H9 (cell line): ENCODE results near the gene TNFSF8. TPM values are rescaled to one million over a fixed set of nuclear protein-coding genes. Genes with fewer than 3 reads are reported as not detected.

ENCODE experiments used
- DNase-seq: peaks from one replicate; pipeline ENCODE4 v3.0.0-alpha.2; 2017
- H2AFZ ChIP-seq: one replicate; pipeline ENCODE4 v1.6.1; 2013; ENCODE audit warnings: mild to moderate bottlenecking, low read length, control low read depth, moderate library complexity
- H2AK5ac ChIP-seq: 2 replicates; pipeline ENCODE4 v1.6.1; 2013; ENCODE audit warnings: low read length, control low read depth, mixed read lengths; ENCODE audit not compliant: insufficient read length
- H2BK120ac ChIP-seq: one replicate; pipeline ENCODE4 v1.6.1; 2013; ENCODE audit warnings: low read depth, mild to moderate bottlenecking, low read length, control low read depth, inconsistent platforms; ENCODE audit not compliant: poor library complexity, severe bottlenecking
- H2BK12ac ChIP-seq: 2 replicates; pipeline ENCODE4 v1.6.1; 2013; ENCODE audit warnings: low read length, control low read depth, mixed read lengths, low read depth; ENCODE audit not compliant: insufficient read length
- H2BK15ac ChIP-seq: 2 replicates; pipeline ENCODE4 v1.6.1; 2013; ENCODE audit warnings: low read depth, low read length, control low read depth
- H2BK20ac ChIP-seq: one replicate; pipeline ENCODE4 v1.6.1; 2013; ENCODE audit warnings: low read depth, mild to moderate bottlenecking, low read length, control low read depth, inconsistent platforms; ENCODE audit not compliant: poor library complexity, severe bottlenecking
- H2BK5ac ChIP-seq: 2 replicates; pipeline ENCODE4 v1.6.1; 2013; ENCODE audit warnings: low read length, control low read depth, mixed read lengths; ENCODE audit not compliant: insufficient read length
- H3K14ac ChIP-seq: 2 replicates; pipeline ENCODE4 v1.6.1; 2013; ENCODE audit warnings: low read length, control low read depth; ENCODE audit not compliant: insufficient read depth
- H3K18ac ChIP-seq: 2 replicates; pipeline ENCODE4 v1.6.1; 2013; ENCODE audit warnings: low read depth, mild to moderate bottlenecking, mixed read lengths, low read length, control low read depth; ENCODE audit not compliant: insufficient read length
- H3K23ac ChIP-seq: 2 replicates; pipeline ENCODE4 v1.6.1; 2013; ENCODE audit warnings: low read length, control low read depth, mixed read lengths, low read depth; ENCODE audit not compliant: insufficient read length
- H3K23me2 ChIP-seq: 2 replicates; pipeline ENCODE4 v1.6.1; 2013; ENCODE audit warnings: low read depth, mild to moderate bottlenecking, mixed read lengths, low read length, control low read depth; ENCODE audit not compliant: insufficient read length, poor library complexity, severe bottlenecking
- H3K27ac ChIP-seq: 2 replicates; pipeline ENCODE4 v1.5.1; 2013; ENCODE audit warnings: low read length, control low read depth, mixed read lengths, low read depth; ENCODE audit not compliant: insufficient read length
- H3K27me3 ChIP-seq: 2 replicates; pipeline ENCODE4 v1.6.1; 2013; ENCODE audit warnings: low read length, control low read depth, inconsistent platforms; ENCODE audit not compliant: insufficient read depth
- H3K4ac ChIP-seq: 2 replicates; pipeline ENCODE4 v1.6.1; 2013; ENCODE audit warnings: low read depth, mild to moderate bottlenecking, control low read depth, inconsistent platforms, low read length, moderate library complexity
- H3K4me1 ChIP-seq: 2 replicates; pipeline ENCODE4 v1.6.1; 2013; ENCODE audit warnings: low read length, control low read depth, inconsistent platforms; ENCODE audit not compliant: insufficient read depth
- H3K4me2 ChIP-seq: 2 replicates; pipeline ENCODE4 v1.6.1; 2013; ENCODE audit warnings: low read length, control low read depth, mixed read lengths; ENCODE audit not compliant: insufficient read length, insufficient read depth
- H3K56ac ChIP-seq: 2 replicates; pipeline ENCODE4 v1.6.1; 2013; ENCODE audit warnings: low read depth, mild to moderate bottlenecking, mixed read lengths, low read length, control low read depth; ENCODE audit not compliant: insufficient read length
- H3K79me1 ChIP-seq: 2 replicates; pipeline ENCODE4 v1.6.1; 2013; ENCODE audit warnings: low read depth, mild to moderate bottlenecking, moderate library complexity, low read length, control low read depth, inconsistent platforms; ENCODE audit not compliant: insufficient read depth, poor library complexity, severe bottlenecking
- H3K79me2 ChIP-seq: 2 replicates; pipeline ENCODE4 v1.6.1; 2013; ENCODE audit warnings: low read length, control low read depth, inconsistent platforms; ENCODE audit not compliant: insufficient read depth
- H3K9ac ChIP-seq: 2 replicates; pipeline ENCODE4 v1.6.1; 2013; ENCODE audit warnings: low read length, control low read depth, mixed read lengths; ENCODE audit not compliant: insufficient read length; ENCODE audit errors: extremely low read depth
- H3K9me3 ChIP-seq: one replicate; pipeline ENCODE4 v1.6.1; 2013; ENCODE audit warnings: low read depth, low read length, inconsistent platforms; ENCODE audit not compliant: control insufficient read depth
- H3T11ph ChIP-seq: one replicate; pipeline ENCODE4 v1.6.1; 2013; ENCODE audit warnings: mild to moderate bottlenecking, low read length, control low read depth, inconsistent platforms
- H4K20me1 ChIP-seq: one replicate; pipeline ENCODE4 v1.6.1; 2013; ENCODE audit not compliant: control insufficient read depth, insufficient read length, insufficient read depth
- H4K5ac ChIP-seq: 2 replicates; pipeline ENCODE4 v1.6.1; 2013; ENCODE audit warnings: low read depth, mild to moderate bottlenecking, mixed read lengths, low read length, control low read depth; ENCODE audit not compliant: insufficient read length
- H4K8ac ChIP-seq: replicated peaks from 2 replicates; pipeline ENCODE4 v1.6.1; 2013; ENCODE audit warnings: low read length, control low read depth, mixed read lengths, low read depth; ENCODE audit not compliant: insufficient read length
- H4K91ac ChIP-seq: 2 replicates; pipeline ENCODE4 v1.6.1; 2013; ENCODE audit warnings: low read depth, mild to moderate bottlenecking, moderate library complexity, mixed read lengths, low read length, control low read depth; ENCODE audit not compliant: insufficient read length
- H3K27ac Mint-ChIP-seq, 3 experiments: 2 replicates in 2 of 3; 3 replicates in 1 of 3; pipeline ENCODE4 v1.8.0; 2020 to 2021; ENCODE audit warnings: mixed read lengths in 3 of 3, mild to moderate bottlenecking in 1 of 3, moderate library complexity in 1 of 3
- H3K27me3 Mint-ChIP-seq: 2 replicates; pipeline ENCODE4 v1.8.0; 2021; ENCODE audit warnings: low read depth, mild to moderate bottlenecking, moderate library complexity, mixed read lengths
- H3K36me3 Mint-ChIP-seq, 3 experiments: 2 replicates in 2 of 3; 3 replicates in 1 of 3; pipeline ENCODE4 v1.8.0; 2020 to 2021; ENCODE audit warnings: low read depth in 3 of 3, mixed read lengths in 3 of 3; ENCODE audit not compliant: insufficient read depth in 1 of 3
- H3K4me1 Mint-ChIP-seq, 2 experiments: 2 replicates each; pipeline ENCODE4 v1.8.0; 2020; ENCODE audit warnings: mixed read lengths in 2 of 2
- H3K4me3 Mint-ChIP-seq, 2 experiments: 2 replicates in 1 of 2; 3 replicates in 1 of 2; pipeline ENCODE4 v1.8.0; 2020 to 2021; ENCODE audit warnings: mild to moderate bottlenecking in 2 of 2, mixed read lengths in 2 of 2, moderate library complexity in 1 of 2
- H3K9me3 Mint-ChIP-seq, 2 experiments: 2 replicates in 1 of 2; 3 replicates in 1 of 2; pipeline ENCODE4 v1.8.0; 2020; ENCODE audit warnings: mild to moderate bottlenecking in 2 of 2, mixed read lengths in 2 of 2, moderate library complexity in 1 of 2
- WGBS: extraction: QIAGEN DNeasy Blood & Tissue Kit; methylation state at CpG from one replicate; pipeline ENCODE4 v1.1.7; 2013; ENCODE audit warnings: missing lambda C conversion rate, low lambda C conversion rate, mixed read lengths; ENCODE audit not compliant: insufficient read length; ENCODE audit errors: extremely low coverage; 5-methylcytosine and 5-hydroxymethylcytosine counted together
- total RNA-seq: library from RNA; stranded (reverse); gene quantifications from 2 replicates; pipeline ENCODE4 v1.2.1, GENCODE V29; 2021
- TF ChIP-seq, protein P1 (sequence below): fragments of 200-600 bp; sonication (generic); conservative IDR thresholded peaks from 3 replicates; pipeline ENCODE4 v1.8.0; 2021; ENCODE audit warnings: antibody characterized with exemption, mild to moderate bottlenecking

TNFSF8 gene
- total RNA-seq, 1 experiment from 2014 or later = not detected

DNA sequence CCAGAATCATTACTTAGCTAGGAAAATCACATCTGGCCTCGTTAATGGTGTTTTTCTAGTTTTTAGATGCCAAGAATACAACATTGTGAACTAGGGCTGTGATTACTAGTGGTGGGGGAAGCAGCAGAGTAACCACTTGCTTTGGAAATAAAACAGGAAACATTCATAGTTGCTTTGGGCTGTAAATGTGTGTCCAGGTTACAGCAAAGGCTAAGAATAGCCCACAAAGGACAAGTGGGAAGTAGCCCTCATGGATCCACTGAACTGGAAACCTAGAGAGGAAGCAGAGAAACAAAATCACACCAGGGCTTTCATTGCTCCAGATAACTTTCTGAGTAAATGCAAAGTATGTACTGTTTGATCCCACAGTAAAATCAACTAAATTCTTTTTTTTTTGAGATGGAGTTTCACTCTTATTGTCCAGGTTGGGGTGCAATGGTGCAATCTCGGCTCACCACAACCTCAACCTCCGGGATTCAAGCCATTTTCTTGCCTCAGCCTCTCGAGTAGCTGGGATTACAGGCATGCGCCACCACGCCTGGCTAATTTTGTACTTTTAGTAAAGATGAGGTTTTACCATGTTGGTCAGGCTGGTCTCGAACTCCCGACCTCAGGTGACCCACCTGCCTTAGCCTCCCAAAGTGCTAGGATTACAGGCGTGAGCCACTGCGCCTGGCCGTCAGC lies 68.3 kb downstream of the TNFSF8 start:
- H3K79me1 ChIP-seq = no peaks in the 10 kb centered on the region
- no peaks in the 10 kb centered on the region; the same call in 1 of the 2 replicates for H3K4me1 ChIP-seq
- no peak overlapping the region for H4K5ac ChIP-seq
- Mint-ChIP-seq H3K36me3 (no peaks in the 10 kb centered on the region), H3K27me3 (peaks cover 7% of the 10 kb centered on the region), H3K4me1 (peaks cover 4 to 5% of the 10 kb centered on the region in 2 experiments; a peak in 3 of 4 replicates), H3K4me3 (no peak overlapping the region), H3K27ac (no peak overlapping the region), H3K9me3 (no peaks in the 10 kb centered on the region)
- H3K9ac ChIP-seq = no peak overlapping the region
- H3K18ac ChIP-seq = no peak overlapping the region
- no peak overlapping the region for H4K91ac ChIP-seq
- H4K20me1 ChIP-seq = no peaks in the 10 kb centered on the region
- no peak overlapping the region for H2BK12ac ChIP-seq
- H3K23me2 ChIP-seq = no peaks in the 10 kb centered on the region
- no peak overlapping the region for H4K8ac ChIP-seq
- no peak for DNase-seq
- no peak overlapping the region for H3K23ac ChIP-seq
- TF ChIP-seq, protein P1, sequence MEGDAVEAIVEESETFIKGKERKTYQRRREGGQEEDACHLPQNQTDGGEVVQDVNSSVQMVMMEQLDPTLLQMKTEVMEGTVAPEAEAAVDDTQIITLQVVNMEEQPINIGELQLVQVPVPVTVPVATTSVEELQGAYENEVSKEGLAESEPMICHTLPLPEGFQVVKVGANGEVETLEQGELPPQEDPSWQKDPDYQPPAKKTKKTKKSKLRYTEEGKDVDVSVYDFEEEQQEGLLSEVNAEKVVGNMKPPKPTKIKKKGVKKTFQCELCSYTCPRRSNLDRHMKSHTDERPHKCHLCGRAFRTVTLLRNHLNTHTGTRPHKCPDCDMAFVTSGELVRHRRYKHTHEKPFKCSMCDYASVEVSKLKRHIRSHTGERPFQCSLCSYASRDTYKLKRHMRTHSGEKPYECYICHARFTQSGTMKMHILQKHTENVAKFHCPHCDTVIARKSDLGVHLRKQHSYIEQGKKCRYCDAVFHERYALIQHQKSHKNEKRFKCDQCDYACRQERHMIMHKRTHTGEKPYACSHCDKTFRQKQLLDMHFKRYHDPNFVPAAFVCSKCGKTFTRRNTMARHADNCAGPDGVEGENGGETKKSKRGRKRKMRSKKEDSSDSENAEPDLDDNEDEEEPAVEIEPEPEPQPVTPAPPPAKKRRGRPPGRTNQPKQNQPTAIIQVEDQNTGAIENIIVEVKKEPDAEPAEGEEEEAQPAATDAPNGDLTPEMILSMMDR = no peak
- H2BK5ac ChIP-seq = no peak overlapping the region
- no peak overlapping the region for H3K56ac ChIP-seq
- H2BK120ac ChIP-seq = no peak overlapping the region
- H3T11ph ChIP-seq = no peak overlapping the region
- no peak overlapping the region for H2AK5ac ChIP-seq
- H2BK20ac ChIP-seq = no peak overlapping the region
- H3K9me3 ChIP-seq = no peaks in the 10 kb centered on the region
- H3K79me2 ChIP-seq = no peaks in the 10 kb centered on the region
- WGBS = no CpG with 5 or more reads among the region's 11 CpGs
- H3K27ac ChIP-seq = no peak overlapping the region
- no peak overlapping the region for H3K14ac ChIP-seq
- no peak overlapping the region for H3K4ac ChIP-seq
- no peak overlapping the region for H3K4me2 ChIP-seq
- H2AFZ ChIP-seq = no peak overlapping the region
- no peaks in the 10 kb centered on the region for H3K27me3 ChIP-seq
- no peak overlapping the region for H2BK15ac ChIP-seq
